PC-9 (cell line): Measurements from ENCODE around the gene GNG10. TPM values are rescaled to one million over a fixed set of nuclear protein-coding genes. Genes with fewer than 3 reads are reported as not detected.

Experiments
- BruUV-seq: library from RNA; stranded (reverse); fragments of 400-500 nt; replicated peaks from 2 replicates; lab custom pipeline; 2021; lab: Mats Ljungman, UMichigan
- CTCF ChIA-PET: fragments of 300-600 bp; sonication (Branson Sonifier 250); formaldehyde crosslinking; loops from one replicate; lab custom pipeline; 2022; ENCODE audit warnings: antibody characterized with exemption; lab: Charles Lee
- POLR2A ChIA-PET: fragments of 300-600 bp; sonication (Branson Sonifier 250); formaldehyde crosslinking; loops from one replicate; lab custom pipeline; 2022; ENCODE audit warnings: antibody characterized with exemption; ENCODE audit not compliant: unreplicated experiment; lab: Charles Lee
- DNase-seq, 2 experiments: peaks; one replicate each; pipeline versions ENCODE4 v3.0.0 to v3.0.0-alpha.2; 2015 to 2022; ENCODE audit warnings: mixed read lengths in 1 of 2
- H2AFZ ChIP-seq: fragments of 200-600 bp; sonication (generic); 2 replicates; pipeline ENCODE4 v1.8.1; 2017; ENCODE audit warnings: antibody characterized with exemption
- H3F3A ChIP-seq: fragments of 200-600 bp; sonication (generic); 2 replicates; pipeline ENCODE4 v1.8.1; 2017; ENCODE audit warnings: antibody characterized with exemption, mild to moderate bottlenecking, low read depth; ENCODE audit not compliant: insufficient read depth
- H3K27ac ChIP-seq: fragments of 200-600 bp; sonication (generic); 2 replicates; pipeline ENCODE4 v1.6.1; 2016; ENCODE audit warnings: mixed run types
- H3K27me3 ChIP-seq: fragments of 200-600 bp; sonication (generic); 2 replicates; pipeline ENCODE4 v1.6.1; 2016; ENCODE audit warnings: low read depth, mixed run types; ENCODE audit not compliant: insufficient read depth
- H3K36me3 ChIP-seq: fragments of 200-600 bp; sonication (generic); 2 replicates; pipeline ENCODE4 v1.6.1; 2016; ENCODE audit warnings: low read depth, mixed run types
- H3K4me1 ChIP-seq: fragments of 200-600 bp; sonication (generic); replicated peaks from 2 replicates; pipeline ENCODE4 v1.6.1; 2016; ENCODE audit warnings: mixed run types; ENCODE audit not compliant: insufficient read depth
- H3K4me2 ChIP-seq: fragments of 200-600 bp; sonication (generic); 2 replicates; pipeline ENCODE4 v1.6.1; 2017; ENCODE audit warnings: mixed run types
- H3K4me3 ChIP-seq: fragments of 200-600 bp; sonication (generic); 2 replicates; pipeline ENCODE4 v1.6.1; 2016; ENCODE audit warnings: mixed run types
- H3K79me2 ChIP-seq: fragments of 200-600 bp; sonication (generic); 2 replicates; pipeline ENCODE4 v1.6.1; 2017; ENCODE audit warnings: low read depth, mixed run types
- H3K9me2 ChIP-seq: fragments of 200-600 bp; sonication (generic); 2 replicates; pipeline ENCODE4 v1.8.1; 2017; ENCODE audit warnings: mild to moderate bottlenecking; ENCODE audit not compliant: insufficient read depth
- H3K9me3 ChIP-seq: fragments of 200-600 bp; sonication (generic); 2 replicates; pipeline ENCODE4 v1.8.1; 2016; ENCODE audit warnings: low read depth; ENCODE audit not compliant: insufficient read depth
- H4K20me1 ChIP-seq: fragments of 200-600 bp; sonication (generic); 2 replicates; pipeline ENCODE4 v1.8.1; 2017; ENCODE audit not compliant: insufficient read depth
- EZH2 ChIP-seq: fragments of 200-600 bp; sonication (generic); IDR thresholded peaks from 2 replicates; pipeline ENCODE4 v1.8.0; 2017; ENCODE audit warnings: antibody characterized with exemption, low read depth
- intact Hi-C: fragments of 100-400 bp; cut with micrococcal nuclease; formaldehyde crosslinking; loops from one replicate; pipeline ENCODE4 v1.10.0; 2022; ENCODE audit not compliant: unreplicated experiment
- total RNA-seq: library from RNA; stranded (reverse); gene quantifications from 2 replicates; pipeline ENCODE4 v1.2.3, GENCODE V29; 2021
- TF ChIP-seq, protein P1 (sequence below): fragments of 200-600 bp; sonication (generic); conservative IDR thresholded peaks from 2 replicates; pipeline ENCODE4 v1.6.1; 2017; ENCODE audit warnings: mixed run types, antibody characterized with exemption, mild to moderate bottlenecking, moderate library complexity

Gene GNG10
- total RNA-seq, 1 experiment from 2014 or later = 70.8 TPM

- Histone ChIP-seq H3F3A (peaks cover 19% of the 10 kb centered on the region), H3K9me3 (peaks cover 2% of the 10 kb centered on the region; the same call in 1 of the 2 replicates), H4K20me1 (peaks cover 43% of the 10 kb centered on the region), H3K27ac (no peak overlapping the region), H2AFZ (no peak overlapping the region), H3K4me1 (peaks cover 36% of the 10 kb centered on the region), H3K36me3 (0 out of 2 replicates have a peak, but pooled peaks cover 8% of the 10 kb centered on the region), H3K4me3 (peak overlapping the region; percentile 73), H3K9me2 (no peaks in the 10 kb centered on the region), H3K27me3 (no peaks in the 10 kb centered on the region), H3K4me2 (peak overlapping the region; percentile 86), H3K79me2 (peaks cover 66% of the 10 kb centered on the region)
- no TSS peak for BruUV-seq
- ChIA-PET CTCF (interaction anchor here (0.7 kb wide), 1 partner anchor 255 kb away, joined by 4 read pairs; no protein-coding TSS in a partner anchor), POLR2A (interaction anchor here (0.5 kb wide), 1 partner anchor 59 kb away, joined by 4 read pairs; no protein-coding TSS in a partner anchor)
- intact Hi-C loops = no loop called here
- no peak for DNase-seq
- TF ChIP-seq, protein P1, sequence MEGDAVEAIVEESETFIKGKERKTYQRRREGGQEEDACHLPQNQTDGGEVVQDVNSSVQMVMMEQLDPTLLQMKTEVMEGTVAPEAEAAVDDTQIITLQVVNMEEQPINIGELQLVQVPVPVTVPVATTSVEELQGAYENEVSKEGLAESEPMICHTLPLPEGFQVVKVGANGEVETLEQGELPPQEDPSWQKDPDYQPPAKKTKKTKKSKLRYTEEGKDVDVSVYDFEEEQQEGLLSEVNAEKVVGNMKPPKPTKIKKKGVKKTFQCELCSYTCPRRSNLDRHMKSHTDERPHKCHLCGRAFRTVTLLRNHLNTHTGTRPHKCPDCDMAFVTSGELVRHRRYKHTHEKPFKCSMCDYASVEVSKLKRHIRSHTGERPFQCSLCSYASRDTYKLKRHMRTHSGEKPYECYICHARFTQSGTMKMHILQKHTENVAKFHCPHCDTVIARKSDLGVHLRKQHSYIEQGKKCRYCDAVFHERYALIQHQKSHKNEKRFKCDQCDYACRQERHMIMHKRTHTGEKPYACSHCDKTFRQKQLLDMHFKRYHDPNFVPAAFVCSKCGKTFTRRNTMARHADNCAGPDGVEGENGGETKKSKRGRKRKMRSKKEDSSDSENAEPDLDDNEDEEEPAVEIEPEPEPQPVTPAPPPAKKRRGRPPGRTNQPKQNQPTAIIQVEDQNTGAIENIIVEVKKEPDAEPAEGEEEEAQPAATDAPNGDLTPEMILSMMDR = no peak
- TF ChIP-seq EZH2 = no peak
Measured at GRCh38 chr9:111632695-111633388, 28.6 kb upstream of the GNG10 start.

DNA sequence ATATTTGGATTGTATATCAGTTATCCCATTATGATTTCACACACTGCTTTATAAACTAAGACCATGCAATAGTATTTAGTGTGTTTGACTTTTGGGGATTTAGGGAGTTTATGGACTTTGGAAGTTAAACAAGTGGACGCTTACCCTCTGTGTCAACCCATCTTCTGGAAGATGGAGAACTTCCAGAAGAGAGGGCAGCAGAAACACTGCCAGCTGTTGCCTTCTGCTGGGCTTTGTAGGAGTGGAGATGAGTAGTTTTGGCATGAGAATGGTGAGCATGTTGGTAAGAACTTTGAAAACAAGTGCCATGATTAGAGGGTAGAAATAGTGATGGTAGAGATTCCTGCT lies 28.0 kb upstream of the GNG10 start:
- H4K20me1 ChIP-seq = peaks cover 46% of the 10 kb centered on the region
- H3K79me2 ChIP-seq = peaks cover 71% of the 10 kb centered on the region
- no peak overlapping the region for H3K27ac ChIP-seq
- intact Hi-C loops = no loop called here
- H3K4me3 ChIP-seq = peak overlapping the region; percentile 73; the same call in 1 of the 2 replicates
- H3K4me2 ChIP-seq = peak overlapping the region; percentile 86
- peaks cover 42% of the 10 kb centered on the region for H3K4me1 ChIP-seq
- H2AFZ ChIP-seq = no peak overlapping the region
- no peaks in the 10 kb centered on the region for H3K9me2 ChIP-seq
- no peak for DNase-seq
- H3K27me3 ChIP-seq = no peaks in the 10 kb centered on the region
- H3K9me3 ChIP-seq = peaks cover 2% of the 10 kb centered on the region; the same call in 1 of the 2 replicates
- ChIA-PET POLR2A (interaction anchor here (0.5 to 0.6 kb wide), 2 partner anchors 34 to 59 kb away, joined by 3 to 4 read pairs; partner anchors contain the start of gene PTGR1), CTCF (no interaction called here)
- TF ChIP-seq, protein P1 = no peak
- no peak for TF ChIP-seq EZH2
- BruUV-seq = no TSS peak
- H3K36me3 ChIP-seq = 0 out of 2 replicates have a peak, but pooled peaks cover 12% of the 10 kb centered on the region
- peaks cover 24% of the 10 kb centered on the region for H3F3A ChIP-seq

- ChIA-PET POLR2A (interaction anchor here (0.7 kb wide), 1 partner anchor 1018 kb away, joined by 6 read pairs; no protein-coding TSS in a partner anchor), CTCF (no interaction called here)
- H4K20me1 ChIP-seq = peaks cover 52% of the 10 kb centered on the region
- no peaks in the 10 kb centered on the region for H3K9me2 ChIP-seq
- intact Hi-C loops = no loop called here
- BruUV-seq = no TSS peak
- 0 out of 2 replicates have a peak, but pooled peaks cover 12% of the 10 kb centered on the region for H3K36me3 ChIP-seq
- peaks cover 2% of the 10 kb centered on the region; the same call in 1 of the 2 replicates for H3K9me3 ChIP-seq
- H3K79me2 ChIP-seq = peaks cover 85% of the 10 kb centered on the region
- no peaks in the 10 kb centered on the region for H3K27me3 ChIP-seq
- no peak overlapping the region for H2AFZ ChIP-seq
- H3K27ac ChIP-seq = no peak overlapping the region
- H3K4me1 ChIP-seq = peaks cover 43% of the 10 kb centered on the region
- no peak overlapping the region for H3K4me3 ChIP-seq
- peaks cover 26% of the 10 kb centered on the region for H3F3A ChIP-seq
- peak overlapping the region; percentile 86; the same call in 1 of the 2 replicates for H3K4me2 ChIP-seq
- no peak for DNase-seq
- TF ChIP-seq EZH2 = no peak
- TF ChIP-seq, protein P1 = no peak
Measured at GRCh38 chr9:111634860-111635259, 26.5 kb upstream of the GNG10 start.
